ENCODE measurements around the gene ATXN1.

Gene ATXN1

DNA sequence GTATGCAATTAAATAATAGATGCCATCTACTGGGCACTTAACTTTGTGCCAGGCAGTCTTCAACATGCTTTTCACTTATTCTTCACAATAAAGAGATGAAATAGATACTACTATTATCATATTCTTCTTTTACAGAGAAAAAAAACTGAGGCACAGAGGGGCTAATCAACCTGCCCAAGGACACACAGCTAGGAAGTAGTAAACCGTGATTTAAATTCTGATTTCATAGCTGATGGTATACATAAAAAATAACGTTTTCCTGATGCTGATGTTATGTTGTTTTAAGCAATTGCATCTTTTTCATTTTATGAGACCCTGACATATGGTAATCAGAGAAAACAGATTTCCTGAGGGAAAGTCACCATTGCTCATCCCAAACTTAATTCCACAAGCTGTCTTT, 45.1 kb upstream of the ATXN1 start:
- Histone ChIP-seq H3K27me3 (ENCODE audit: insufficient read depth, poor library complexity, severe bottlenecking) (no peaks in the 10 kb centered on the region), H3K27ac (ENCODE audit: poor library complexity, severe bottlenecking) (no peak overlapping the region), H3K9me3 (ENCODE audit: severe bottlenecking) (no peaks in the 10 kb centered on the region), H3K36me3 (ENCODE audit: low read depth) (no peaks in the 10 kb centered on the region), H3K4me1 (ENCODE audit: insufficient read depth, poor library complexity, severe bottlenecking) (peaks cover 8% of the 10 kb centered on the region), H3K4me3 (ENCODE audit: severe bottlenecking) (no peak overlapping the region)
- TF ChIP-seq, protein P1, sequence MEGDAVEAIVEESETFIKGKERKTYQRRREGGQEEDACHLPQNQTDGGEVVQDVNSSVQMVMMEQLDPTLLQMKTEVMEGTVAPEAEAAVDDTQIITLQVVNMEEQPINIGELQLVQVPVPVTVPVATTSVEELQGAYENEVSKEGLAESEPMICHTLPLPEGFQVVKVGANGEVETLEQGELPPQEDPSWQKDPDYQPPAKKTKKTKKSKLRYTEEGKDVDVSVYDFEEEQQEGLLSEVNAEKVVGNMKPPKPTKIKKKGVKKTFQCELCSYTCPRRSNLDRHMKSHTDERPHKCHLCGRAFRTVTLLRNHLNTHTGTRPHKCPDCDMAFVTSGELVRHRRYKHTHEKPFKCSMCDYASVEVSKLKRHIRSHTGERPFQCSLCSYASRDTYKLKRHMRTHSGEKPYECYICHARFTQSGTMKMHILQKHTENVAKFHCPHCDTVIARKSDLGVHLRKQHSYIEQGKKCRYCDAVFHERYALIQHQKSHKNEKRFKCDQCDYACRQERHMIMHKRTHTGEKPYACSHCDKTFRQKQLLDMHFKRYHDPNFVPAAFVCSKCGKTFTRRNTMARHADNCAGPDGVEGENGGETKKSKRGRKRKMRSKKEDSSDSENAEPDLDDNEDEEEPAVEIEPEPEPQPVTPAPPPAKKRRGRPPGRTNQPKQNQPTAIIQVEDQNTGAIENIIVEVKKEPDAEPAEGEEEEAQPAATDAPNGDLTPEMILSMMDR (IDR thresholded peaks at IDR 0.05; ENCODE audit: poor library complexity, severe bottlenecking) = no peak
- DNase-seq (ENCODE audit: low spot score) (no peak), ATAC-seq (ENCODE audit: low read depth) (no peak)

- ATAC-seq (ENCODE audit: low read depth) (peak; percentile 76), DNase-seq (ENCODE audit: low spot score) (no peak)
- Histone ChIP-seq H3K27ac (ENCODE audit: poor library complexity, severe bottlenecking) (no peak overlapping the region), H3K4me3 (ENCODE audit: severe bottlenecking) (no peak overlapping the region), H3K27me3 (ENCODE audit: insufficient read depth, poor library complexity, severe bottlenecking) (no peaks in the 10 kb centered on the region), H3K9me3 (ENCODE audit: severe bottlenecking) (no peaks in the 10 kb centered on the region), H3K4me1 (ENCODE audit: insufficient read depth, poor library complexity, severe bottlenecking) (peaks cover 14% of the 10 kb centered on the region), H3K36me3 (ENCODE audit: low read depth) (no peaks in the 10 kb centered on the region)
- TF ChIP-seq, protein P1 (IDR thresholded peaks at IDR 0.05; ENCODE audit: poor library complexity, severe bottlenecking) = no peak
These were observed 44.1 kb upstream of the ATXN1 start for GRCh38 chr6:16805243-16805950.

GRCh38 chr6:16804546-16805242, 43.4 kb upstream of the ATXN1 start:
- no peak for DNase-seq (ENCODE audit: low spot score)

DNA sequence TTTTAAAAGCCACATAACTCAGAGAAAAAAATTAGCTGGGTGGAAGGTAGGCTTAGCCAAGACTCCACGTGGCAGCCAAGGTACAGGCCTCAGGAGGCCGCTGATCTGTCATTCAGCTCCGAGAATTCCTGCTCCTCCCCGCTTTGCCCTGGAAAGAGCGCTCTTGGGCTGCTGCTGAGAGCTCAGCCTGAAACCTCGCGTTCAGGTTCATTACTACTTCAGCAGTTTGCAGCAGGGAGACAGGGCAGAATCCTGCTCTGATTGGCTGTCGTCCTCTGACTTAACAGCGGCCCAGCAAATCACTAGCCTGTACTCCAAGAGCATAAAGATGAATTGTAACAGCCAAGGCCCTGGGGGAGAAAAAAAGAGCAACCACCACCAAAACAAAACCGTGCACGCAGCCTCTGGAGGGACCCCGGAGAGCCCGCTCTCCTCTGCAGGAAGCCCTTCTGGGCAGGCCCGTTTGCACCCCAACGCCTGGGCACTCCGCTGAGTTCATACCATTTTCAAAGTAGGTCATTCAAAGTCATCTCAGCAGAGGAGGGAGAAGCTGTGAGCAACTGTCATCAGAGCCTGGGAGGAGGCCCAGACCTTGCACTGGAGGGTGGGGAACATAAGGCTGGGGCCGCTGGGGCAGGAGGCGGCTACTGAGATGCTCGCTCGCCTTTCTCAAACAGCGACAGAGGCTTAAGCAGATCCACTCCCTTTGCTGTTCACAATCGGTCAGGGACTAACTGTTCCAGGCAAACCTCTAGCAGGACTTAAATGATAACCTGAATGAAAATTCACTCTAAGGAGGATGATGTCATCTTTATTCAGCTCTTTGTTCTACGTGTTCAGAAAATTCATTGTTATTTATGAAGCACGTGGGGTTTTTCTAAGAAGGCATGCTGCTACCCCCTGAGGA, 42.3 kb upstream of the ATXN1 start:
- ATAC-seq (ENCODE audit: low read depth) = no peak
- Histone ChIP-seq H3K4me3 (ENCODE audit: severe bottlenecking) (no peak overlapping the region), H3K36me3 (ENCODE audit: low read depth) (no peaks in the 10 kb centered on the region), H3K27ac (ENCODE audit: poor library complexity, severe bottlenecking) (no peak overlapping the region), H3K9me3 (ENCODE audit: severe bottlenecking) (no peaks in the 10 kb centered on the region), H3K4me1 (ENCODE audit: insufficient read depth, poor library complexity, severe bottlenecking) (peaks cover 17% of the 10 kb centered on the region), H3K27me3 (ENCODE audit: insufficient read depth, poor library complexity, severe bottlenecking) (no peaks in the 10 kb centered on the region)
- TF ChIP-seq, protein P1 (IDR thresholded peaks at IDR 0.05; ENCODE audit: poor library complexity, severe bottlenecking) = no peak
- no peak for DNase-seq (ENCODE audit: low spot score)

More at GRCh38 chr6:16804546-16805242, 43.4 kb upstream of the ATXN1 start:
- H3K4me3 ChIP-seq (ENCODE audit: severe bottlenecking) = no peak overlapping the region
- no peaks in the 10 kb centered on the region for H3K36me3 ChIP-seq (ENCODE audit: low read depth)
- no peaks in the 10 kb centered on the region for H3K27me3 ChIP-seq (ENCODE audit: insufficient read depth, poor library complexity, severe bottlenecking)
- no peak for ATAC-seq (ENCODE audit: low read depth)
- TF ChIP-seq, protein P1 (IDR thresholded peaks at IDR 0.05; ENCODE audit: poor library complexity, severe bottlenecking) = no peak
- H3K27ac ChIP-seq (ENCODE audit: poor library complexity, severe bottlenecking) = no peak overlapping the region
- peaks cover 17% of the 10 kb centered on the region for H3K4me1 ChIP-seq (ENCODE audit: insufficient read depth, poor library complexity, severe bottlenecking)
- H3K9me3 ChIP-seq (ENCODE audit: severe bottlenecking) = no peaks in the 10 kb centered on the region

Data from RWPE2 (cell line).